DMS114 treated with DMSO at 0.1 percent for 48 hours (cell line): ENCODE data around the gene IFT74.
A peak's percentile ranks its signal among the peaks of the same experiment; 100 is the strongest.

Experiments used
- DNase-seq: peaks from one replicate; lab custom pipeline; 2025; ENCODE audit not compliant: unreplicated experiment; lab: John Stamatoyannopoulos, UW

Gene IFT74

GRCh38 chr9:26955921-26956859 lies at the start of gene IFT74:
IFT74 (plus strand) TSS chr9:26956412; CDS start chr9:26961968, 5,556 bp downstream.
- peak; percentile 80 for DNase-seq

- DNase-seq: no peak
Measured at GRCh38 chr9:26913138-26913668, 43.0 kb upstream of the IFT74 start.

GRCh38 chr9:26919698-26920097 lies 36.5 kb upstream of the IFT74 start:
- DNase-seq: no peak

- DNase-seq: no peak
Measured at GRCh38 chr9:26925609-26926008, 30.6 kb upstream of the IFT74 start.

GRCh38 chr9:26928902-26929495 lies 27.2 kb upstream of the IFT74 start:
- no peak for DNase-seq

GRCh38 chr9:26935847-26936246 lies 20.4 kb upstream of the IFT74 start:
- DNase-seq: no peak

GRCh38 chr9:26937816-26938371 lies 18.3 kb upstream of the IFT74 start:
- DNase-seq: no peak

GRCh38 chr9:26939955-26940711 lies 16.1 kb upstream of the IFT74 start:
- DNase-seq: no peak

GRCh38 chr9:26940779-26941178 lies 15.4 kb upstream of the IFT74 start:
- no peak for DNase-seq

- no peak for DNase-seq
Measured at GRCh38 chr9:26945591-26945990, 10.6 kb upstream of the IFT74 start.

- peak; percentile 81 for DNase-seq
Measured at GRCh38 chr9:26946753-26947727, 9.2 kb upstream of the IFT74 start, which contains the start of gene PLAA. PLAA (minus strand) TSS chr9:26947242; CDS start chr9:26947045, 197 bp downstream.

GRCh38 chr9:26947736-26948135 lies 8.5 kb upstream of the IFT74 start:
- no peak for DNase-seq

GRCh38 chr9:26949637-26950069 lies 6.6 kb upstream of the IFT74 start:
- DNase-seq: no peak

GRCh38 chr9:26950521-26950920 lies 5.7 kb upstream of the IFT74 start:
- no peak for DNase-seq

- no peak for DNase-seq
Measured at GRCh38 chr9:26951794-26952193, 4.4 kb upstream of the IFT74 start.

GRCh38 chr9:26954050-26954508 lies 2.1 kb upstream of the IFT74 start:
- DNase-seq: no peak

- no peak for DNase-seq
Measured at GRCh38 chr9:26955222-26955903, 849 bp upstream of the IFT74 start.

GRCh38 chr9:26956860-26957233 lies 635 bp downstream of the IFT74 start:
- no peak for DNase-seq

- DNase-seq: no peak
Measured at GRCh38 chr9:26971721-26972120, 15.5 kb downstream of the IFT74 start.
